ENCODE measurements around the gene DDHD1.
"Not testable (repeated sequence)": the region's sequence is repeated elsewhere in the genome, so short reads cannot be mapped to it uniquely, and the experiment has no call there.

Gene DDHD1

DNA sequence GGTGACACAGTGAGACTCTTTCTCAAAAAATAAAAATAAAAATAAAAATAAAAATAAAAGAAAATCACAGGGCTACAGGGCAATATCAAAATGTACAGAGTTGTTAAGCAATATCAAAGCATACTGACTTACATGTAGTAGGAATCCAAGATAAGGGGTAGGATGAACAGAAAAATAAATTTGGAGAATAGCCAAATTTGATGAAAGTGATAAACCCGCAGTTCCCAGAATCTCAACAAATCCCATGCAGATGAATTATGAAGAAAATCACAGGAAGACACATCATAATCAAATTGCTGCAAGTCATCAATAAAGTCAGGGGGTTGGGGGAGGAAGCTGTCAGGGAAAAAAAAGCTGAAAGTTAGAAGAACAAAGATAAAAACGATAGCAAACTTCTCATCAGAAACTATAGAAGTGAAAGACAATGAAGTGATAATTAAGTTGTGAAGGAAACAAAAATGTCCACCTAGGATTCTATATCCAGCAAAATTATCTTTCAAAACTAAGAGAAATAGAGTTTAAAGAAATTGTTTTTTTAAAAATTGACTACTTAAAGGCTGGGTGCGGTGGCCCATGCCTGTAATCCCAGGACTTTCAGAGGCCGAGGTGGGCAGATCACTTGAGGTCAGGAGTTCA, 15.4 kb downstream of the DDHD1 start:
- Mint-ChIP-seq H3K27me3 (ENCODE audit: low read depth, poor library complexity) (peaks cover 3% of the 10 kb centered on the region), H3K4me1 (no peaks in the 10 kb centered on the region), H3K36me3 (ENCODE audit: low read depth) (no peaks in the 10 kb centered on the region), H3K4me3 (no peak overlapping the region), H3K27ac (no peak overlapping the region), H3K9me3 (no peaks in the 10 kb centered on the region)
- no peak for DNase-seq
- TF ChIP-seq, protein P1, sequence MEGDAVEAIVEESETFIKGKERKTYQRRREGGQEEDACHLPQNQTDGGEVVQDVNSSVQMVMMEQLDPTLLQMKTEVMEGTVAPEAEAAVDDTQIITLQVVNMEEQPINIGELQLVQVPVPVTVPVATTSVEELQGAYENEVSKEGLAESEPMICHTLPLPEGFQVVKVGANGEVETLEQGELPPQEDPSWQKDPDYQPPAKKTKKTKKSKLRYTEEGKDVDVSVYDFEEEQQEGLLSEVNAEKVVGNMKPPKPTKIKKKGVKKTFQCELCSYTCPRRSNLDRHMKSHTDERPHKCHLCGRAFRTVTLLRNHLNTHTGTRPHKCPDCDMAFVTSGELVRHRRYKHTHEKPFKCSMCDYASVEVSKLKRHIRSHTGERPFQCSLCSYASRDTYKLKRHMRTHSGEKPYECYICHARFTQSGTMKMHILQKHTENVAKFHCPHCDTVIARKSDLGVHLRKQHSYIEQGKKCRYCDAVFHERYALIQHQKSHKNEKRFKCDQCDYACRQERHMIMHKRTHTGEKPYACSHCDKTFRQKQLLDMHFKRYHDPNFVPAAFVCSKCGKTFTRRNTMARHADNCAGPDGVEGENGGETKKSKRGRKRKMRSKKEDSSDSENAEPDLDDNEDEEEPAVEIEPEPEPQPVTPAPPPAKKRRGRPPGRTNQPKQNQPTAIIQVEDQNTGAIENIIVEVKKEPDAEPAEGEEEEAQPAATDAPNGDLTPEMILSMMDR (IDR thresholded peaks at IDR 0.05) = no peak

DNA sequence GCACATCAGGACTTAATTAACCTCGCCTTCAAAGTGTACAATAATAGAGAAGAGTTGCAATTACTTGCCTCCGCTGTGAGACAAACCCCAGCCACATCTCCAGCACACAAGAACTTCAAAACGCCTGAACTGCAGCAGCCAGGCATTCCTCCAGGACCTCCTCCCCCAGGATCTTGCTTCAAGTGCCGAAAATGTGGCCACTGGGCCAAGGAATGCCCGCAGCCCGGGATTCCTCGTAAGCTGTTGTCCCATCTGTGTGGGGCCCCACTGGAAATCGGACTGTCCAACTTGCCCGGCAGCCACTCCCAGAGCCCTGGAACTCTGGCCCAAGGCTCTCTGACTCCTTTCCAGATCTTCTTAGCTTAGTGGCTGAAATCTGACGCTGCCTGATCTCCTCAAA, 22.6 kb downstream of the DDHD1 start:
- H3K36me3 Mint-ChIP-seq (ENCODE audit: low read depth) = peaks cover 14% of the 10 kb centered on the region
- peaks cover 13% of the 10 kb centered on the region for H3K9me3 Mint-ChIP-seq
- not testable (repeated sequence) for H3K4me3 Mint-ChIP-seq; H3K27me3 Mint-ChIP-seq (ENCODE audit: low read depth, poor library complexity); DNase-seq; H3K27ac Mint-ChIP-seq; H3K4me1 Mint-ChIP-seq

DNA sequence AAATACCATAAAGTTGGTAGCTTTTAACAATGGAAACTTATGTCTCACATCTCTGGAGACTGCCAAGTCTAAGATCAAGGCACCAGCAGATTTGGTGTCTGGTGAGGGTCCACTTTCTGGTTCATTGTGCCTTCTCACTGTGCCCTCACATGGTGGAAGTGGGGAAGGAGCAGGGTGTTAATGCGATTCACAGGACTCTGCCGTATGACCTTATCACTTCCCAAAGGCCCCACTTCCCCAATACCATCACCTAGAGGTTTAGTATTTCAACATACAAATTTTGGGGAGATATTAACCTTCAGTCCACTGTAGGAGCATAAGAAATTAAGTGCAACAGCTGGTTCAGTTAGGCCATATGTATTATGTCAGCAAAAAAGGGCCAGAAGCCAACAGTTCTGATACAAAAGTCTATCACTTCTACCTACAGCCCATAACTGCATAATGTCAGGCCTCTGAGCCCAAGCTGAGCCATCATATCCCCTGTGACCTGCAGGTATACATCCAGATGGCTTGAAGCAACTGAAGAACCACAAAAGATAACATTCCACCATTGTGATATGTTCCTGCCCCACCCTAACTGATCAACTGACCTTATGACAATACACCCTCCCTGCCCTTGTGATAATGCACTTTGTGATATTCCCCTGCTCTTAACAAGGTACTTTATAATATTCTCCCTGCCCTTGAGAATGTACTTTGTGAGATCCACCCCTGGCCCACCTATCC, 24.7 kb downstream of the DDHD1 start:
- Mint-ChIP-seq H3K9me3 (peaks cover 13% of the 10 kb centered on the region), H3K27ac (no peak overlapping the region), H3K36me3 (ENCODE audit: low read depth) (peaks cover 14% of the 10 kb centered on the region), H3K4me1 (peaks cover 6% of the 10 kb centered on the region), H3K27me3 (ENCODE audit: low read depth, poor library complexity) (no peaks in the 10 kb centered on the region), H3K4me3 (no peak overlapping the region)
- no peak for DNase-seq
- TF ChIP-seq, protein P1 (IDR thresholded peaks at IDR 0.05) = no peak

DNA sequence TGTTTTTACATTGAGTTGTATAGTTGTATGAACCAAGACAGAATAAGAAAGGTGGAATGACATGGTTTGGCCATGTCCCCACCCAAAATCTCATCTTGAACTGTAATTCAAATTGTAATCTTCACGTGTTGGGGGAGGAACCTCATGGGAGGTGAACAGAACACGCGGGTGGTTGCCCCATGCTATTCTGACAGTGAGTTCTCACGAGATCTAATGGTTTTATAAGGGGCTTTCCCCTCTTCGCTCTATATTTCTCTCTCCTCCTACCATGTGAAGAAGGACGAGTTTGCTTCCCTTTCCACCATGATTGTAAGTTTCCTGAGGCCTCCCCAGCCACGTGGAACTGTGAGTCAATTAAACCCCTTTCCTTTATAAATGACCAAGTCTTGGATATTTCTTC, 25.3 kb downstream of the DDHD1 start:
- H3K36me3 Mint-ChIP-seq (ENCODE audit: low read depth) = peaks cover 14% of the 10 kb centered on the region
- H3K4me3 Mint-ChIP-seq = no peak overlapping the region
- no peak overlapping the region for H3K27ac Mint-ChIP-seq
- no peaks in the 10 kb centered on the region for H3K27me3 Mint-ChIP-seq (ENCODE audit: low read depth, poor library complexity)
- TF ChIP-seq, protein P1 (IDR thresholded peaks at IDR 0.05) = no peak
- H3K9me3 Mint-ChIP-seq = peaks cover 13% of the 10 kb centered on the region
- no peak for DNase-seq
- peaks cover 6% of the 10 kb centered on the region for H3K4me1 Mint-ChIP-seq

DNA sequence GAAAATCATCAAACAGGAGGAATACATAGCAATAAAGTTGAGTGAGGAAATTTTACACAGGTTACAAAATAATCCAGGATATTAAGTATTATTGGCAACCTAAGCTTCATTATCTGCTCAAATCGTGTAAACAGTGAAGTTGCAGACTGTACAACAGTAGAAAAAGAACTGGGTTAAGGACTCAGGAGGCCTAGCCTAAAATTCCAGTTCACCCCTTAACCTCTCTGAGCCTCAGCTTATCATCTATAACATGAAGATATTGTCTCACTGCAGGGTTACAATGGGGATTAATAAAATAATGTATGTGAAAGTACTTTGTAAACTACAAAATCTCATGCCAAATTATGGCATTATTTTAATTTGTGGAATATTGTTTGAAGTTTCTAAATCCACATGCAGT, 26.0 kb downstream of the DDHD1 start:
- no peak for DNase-seq
- peaks cover 19% of the 10 kb centered on the region for H3K36me3 Mint-ChIP-seq (ENCODE audit: low read depth)
- no peaks in the 10 kb centered on the region for H3K27me3 Mint-ChIP-seq (ENCODE audit: low read depth, poor library complexity)

DNA sequence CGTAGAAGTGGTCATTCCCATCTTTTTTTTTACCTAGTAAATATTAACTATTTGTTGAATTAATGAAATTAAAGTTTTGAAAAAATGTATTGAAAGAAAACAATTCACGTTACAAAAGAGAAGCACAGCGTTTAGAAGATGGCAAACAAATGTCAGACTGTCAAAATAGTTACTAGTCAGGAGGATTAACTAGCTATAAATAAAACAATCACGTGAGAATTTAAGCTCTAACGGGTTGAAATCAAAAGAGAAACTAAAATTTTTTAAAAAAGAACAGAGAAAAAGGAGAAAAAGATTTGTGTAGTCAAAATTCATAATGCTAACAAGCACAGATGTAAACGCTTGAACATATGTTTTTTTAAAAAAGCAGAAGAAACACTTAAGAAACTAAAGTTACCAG, 26.4 kb downstream of the DDHD1 start:
- Mint-ChIP-seq H3K4me3 (no peak overlapping the region), H3K4me1 (peaks cover 6% of the 10 kb centered on the region), H3K27ac (no peak overlapping the region), H3K36me3 (ENCODE audit: low read depth) (peaks cover 24% of the 10 kb centered on the region), H3K9me3 (peaks cover 24% of the 10 kb centered on the region), H3K27me3 (ENCODE audit: low read depth, poor library complexity) (no peaks in the 10 kb centered on the region)
- TF ChIP-seq, protein P1 (IDR thresholded peaks at IDR 0.05) = no peak
- no peak for DNase-seq

More for the DNA sequence above, 26.0 kb downstream of the DDHD1 start:
- Mint-ChIP-seq H3K9me3 (peaks cover 20% of the 10 kb centered on the region), H3K4me1 (peaks cover 6% of the 10 kb centered on the region), H3K27ac (no peak overlapping the region), H3K4me3 (no peak overlapping the region)
- TF ChIP-seq, protein P1 (IDR thresholded peaks at IDR 0.05) = no peak

Data from nephron progenitor cell (in vitro differentiated cells).